ENCODE results near the gene ZNF547.

Gene ZNF547

DNA sequence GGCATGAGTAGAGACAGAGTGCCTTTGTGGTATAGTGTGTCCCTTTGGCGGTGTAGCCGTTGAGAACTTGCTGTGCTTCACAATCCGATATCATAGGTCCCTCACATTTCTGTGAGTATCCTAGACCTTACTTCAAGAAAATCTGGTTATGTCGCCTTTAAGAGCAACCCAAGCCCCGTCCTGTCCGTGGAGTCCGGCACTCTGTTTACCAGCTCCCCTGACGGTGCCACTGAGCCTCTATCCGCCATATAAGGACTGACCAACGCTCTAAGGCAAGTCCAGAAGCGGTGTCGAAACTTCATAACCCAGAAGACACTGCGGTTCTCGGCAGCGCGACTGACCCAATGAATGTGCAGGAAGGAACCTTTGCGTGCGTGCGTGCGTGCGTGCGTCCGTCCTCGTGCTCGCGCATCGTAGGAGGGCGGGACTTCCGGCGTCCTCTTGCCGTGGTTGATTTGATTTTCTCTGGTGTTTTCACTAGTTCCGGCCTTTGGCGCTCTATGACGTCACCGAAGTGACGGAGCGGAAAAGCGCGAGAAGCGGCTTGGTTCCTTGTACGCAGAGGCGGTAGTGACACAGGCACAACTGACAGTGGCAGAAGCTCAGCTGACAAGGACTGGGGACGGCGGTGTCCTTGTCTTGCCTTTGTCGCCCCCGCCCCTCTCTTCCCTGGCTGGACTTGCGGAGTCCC is at the start of gene ZNF547, which contains the start of gene TRAPPC2B:
Gene ZNF547, plus strand, starts transcription at position 555 of the 691 bp plus-strand sequence. CDS start 5,005 bp downstream, outside the sequence.
Gene TRAPPC2B, plus strand, starts transcription at position 555 of the 691 bp plus-strand sequence. CDS start 1,283 bp downstream, outside the sequence.
- Histone ChIP-seq H3K79me2 (ENCODE audit: insufficient read depth, low read length) (peaks cover 13% of the 10 kb centered on the region), H3K9ac (ENCODE audit: low read length) (peak within 1 kb of the TSS; percentile 75), H3K36me3 (ENCODE audit: low read length) (no peaks in the 10 kb centered on the region), H3F3A (ENCODE audit: insufficient read depth) (no peaks in the 10 kb centered on the region), H3K9me2 (replicated peaks; ENCODE audit: insufficient read depth, low read length) (no peaks in the 10 kb centered on the region), H3K4me2 (ENCODE audit: low read depth, low read length, poor library complexity, severe bottlenecking) (peak within 1 kb of the TSS; percentile 96), H3K4me3 (ENCODE audit: insufficient read depth, low read length, poor library complexity, severe bottlenecking) (peak within 1 kb of the TSS; percentile 94), H4K20me1 (ENCODE audit: low read depth, low read length) (no peaks in the 10 kb centered on the region), H3K9me3 (ENCODE audit: insufficient read depth, low read length) (no peaks in the 10 kb centered on the region), H2AFZ (ENCODE audit: low read depth, low read length, severe bottlenecking) (peak within 1 kb of the TSS; percentile 69), H3K27ac (ENCODE audit: low read depth, low read length) (peak within 1 kb of the TSS; percentile 18; the same call in 1 of the 2 replicates), H3K27me3 (ENCODE audit: low read length) (no peaks in the 10 kb centered on the region)
- TF ChIP-seq EZH2phosphoT487 (conservative IDR thresholded peaks at IDR 0.05; ENCODE audit: low read length) (no peak), CTCF (IDR thresholded peaks at IDR 0.05; ENCODE audit: insufficient read depth, low read length, poor library complexity, severe bottlenecking) (no peak)

- TF ChIP-seq CTCF (IDR thresholded peaks at IDR 0.05; ENCODE audit: insufficient read depth, low read length, poor library complexity, severe bottlenecking): no peak
- TF ChIP-seq EZH2phosphoT487 (conservative IDR thresholded peaks at IDR 0.05; ENCODE audit: low read length): no peak
- Histone ChIP-seq H3K9ac (ENCODE audit: low read length) (no peak overlapping the region), H4K20me1 (ENCODE audit: low read depth, low read length) (no peaks in the 10 kb centered on the region), H2AFZ (ENCODE audit: low read depth, low read length, severe bottlenecking) (no peak overlapping the region), H3K4me3 (ENCODE audit: insufficient read depth, low read length, poor library complexity, severe bottlenecking) (no peak overlapping the region), H3K27ac (ENCODE audit: low read depth, low read length) (no peak overlapping the region), H3K4me2 (ENCODE audit: low read depth, low read length, poor library complexity, severe bottlenecking) (no peak overlapping the region), H3F3A (ENCODE audit: insufficient read depth) (no peaks in the 10 kb centered on the region), H3K36me3 (ENCODE audit: low read length) (no peaks in the 10 kb centered on the region), H3K9me2 (replicated peaks; ENCODE audit: insufficient read depth, low read length) (no peaks in the 10 kb centered on the region), H3K79me2 (ENCODE audit: insufficient read depth, low read length) (no peaks in the 10 kb centered on the region), H3K27me3 (ENCODE audit: low read length) (no peaks in the 10 kb centered on the region), H3K9me3 (ENCODE audit: insufficient read depth, low read length) (no peaks in the 10 kb centered on the region)
Observed at GRCh38 chr19:57314146-57314545, 49.2 kb upstream of the ZNF547 start.

- Histone ChIP-seq H3F3A (ENCODE audit: insufficient read depth) (no peaks in the 10 kb centered on the region), H3K4me3 (ENCODE audit: insufficient read depth, low read length, poor library complexity, severe bottlenecking) (no peak overlapping the region), H3K79me2 (ENCODE audit: insufficient read depth, low read length) (peaks cover 21% of the 10 kb centered on the region), H3K9ac (ENCODE audit: low read length) (no peak overlapping the region), H3K9me2 (replicated peaks; ENCODE audit: insufficient read depth, low read length) (no peaks in the 10 kb centered on the region), H3K36me3 (ENCODE audit: low read length) (no peaks in the 10 kb centered on the region), H4K20me1 (ENCODE audit: low read depth, low read length) (no peaks in the 10 kb centered on the region), H2AFZ (ENCODE audit: low read depth, low read length, severe bottlenecking) (no peak overlapping the region), H3K4me2 (ENCODE audit: low read depth, low read length, poor library complexity, severe bottlenecking) (no peak overlapping the region), H3K27ac (ENCODE audit: low read depth, low read length) (no peak overlapping the region), H3K27me3 (ENCODE audit: low read length) (no peaks in the 10 kb centered on the region), H3K9me3 (ENCODE audit: insufficient read depth, low read length) (no peaks in the 10 kb centered on the region)
- TF ChIP-seq EZH2phosphoT487 (conservative IDR thresholded peaks at IDR 0.05; ENCODE audit: low read length) (no peak), CTCF (IDR thresholded peaks at IDR 0.05; ENCODE audit: insufficient read depth, low read length, poor library complexity, severe bottlenecking) (no peak)
Observed at GRCh38 chr19:57317503-57317902, 45.8 kb upstream of the ZNF547 start.
